ENCODE results near the gene PUM1. TPM values are rescaled to one million over a fixed set of nuclear protein-coding genes. Genes with fewer than 3 reads are reported as not detected.
A peak's percentile ranks its signal among the peaks of the same experiment; 100 is the strongest.

Gene PUM1
- total RNA-seq, 1 experiment from 2014 or later: 43.3 TPM

DNA sequence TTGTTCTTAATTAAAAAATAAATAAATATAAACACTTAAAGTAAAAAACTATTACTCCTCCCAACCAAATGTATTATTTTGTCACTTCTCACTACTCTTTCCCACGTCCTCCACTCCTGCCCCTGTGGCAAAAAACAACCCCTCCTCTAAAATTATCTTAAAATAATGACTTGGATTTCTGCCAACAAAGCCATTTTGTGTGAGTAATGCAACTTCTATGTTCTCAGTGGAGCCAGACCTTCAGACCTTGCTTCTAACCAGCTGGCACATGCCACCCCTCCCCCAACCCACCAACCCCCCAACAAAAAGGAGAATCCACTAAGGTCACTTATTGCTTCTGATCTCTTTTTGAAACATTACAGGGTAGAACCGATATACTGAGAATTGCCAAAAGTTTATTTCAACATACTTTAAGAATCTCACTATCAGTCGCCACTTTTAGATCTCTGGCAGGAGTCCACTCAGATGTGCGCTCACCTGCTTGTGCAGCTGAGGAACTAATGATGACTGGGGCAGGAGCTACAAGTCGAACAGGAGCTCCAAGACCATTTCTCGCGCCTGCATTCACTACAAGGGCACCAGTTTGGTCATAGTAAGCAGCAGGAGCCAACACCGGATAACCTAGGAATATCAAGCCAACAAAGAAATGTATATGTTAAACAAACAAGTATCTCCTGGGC, 98.7 kb downstream of the PUM1 start:
- H3K9ac ChIP-seq (ENCODE audit: low read length): no peak overlapping the region
- ChIA-PET POLR2A (ENCODE audit: unreplicated experiment) (no interaction called here), CTCF (no interaction called here)
- H3K79me2 ChIP-seq (ENCODE audit: low read length): peaks cover 43% of the 10 kb centered on the region
- no peak overlapping the region for H3K4me3 ChIP-seq (ENCODE audit: low read length)
- no peaks in the 10 kb centered on the region for H3F3A ChIP-seq (ENCODE audit: low read length, unreplicated experiment)
- no TSS peak for BruUV-seq (replicated peaks)
- H3K4me2 ChIP-seq (ENCODE audit: low read length): no peak overlapping the region
- H3K27me3 ChIP-seq (ENCODE audit: low read length): no peaks in the 10 kb centered on the region
- H3K36me3 ChIP-seq (ENCODE audit: low read depth, low read length): peaks cover 81% of the 10 kb centered on the region
- TF ChIP-seq EZH2 (IDR thresholded peaks at IDR 0.05; ENCODE audit: low read length, unreplicated experiment) (no peak), EZH2phosphoT487 (IDR thresholded peaks at IDR 0.05; ENCODE audit: borderline replicate concordance, low read length) (no peak)
- TF ChIP-seq, protein P1, sequence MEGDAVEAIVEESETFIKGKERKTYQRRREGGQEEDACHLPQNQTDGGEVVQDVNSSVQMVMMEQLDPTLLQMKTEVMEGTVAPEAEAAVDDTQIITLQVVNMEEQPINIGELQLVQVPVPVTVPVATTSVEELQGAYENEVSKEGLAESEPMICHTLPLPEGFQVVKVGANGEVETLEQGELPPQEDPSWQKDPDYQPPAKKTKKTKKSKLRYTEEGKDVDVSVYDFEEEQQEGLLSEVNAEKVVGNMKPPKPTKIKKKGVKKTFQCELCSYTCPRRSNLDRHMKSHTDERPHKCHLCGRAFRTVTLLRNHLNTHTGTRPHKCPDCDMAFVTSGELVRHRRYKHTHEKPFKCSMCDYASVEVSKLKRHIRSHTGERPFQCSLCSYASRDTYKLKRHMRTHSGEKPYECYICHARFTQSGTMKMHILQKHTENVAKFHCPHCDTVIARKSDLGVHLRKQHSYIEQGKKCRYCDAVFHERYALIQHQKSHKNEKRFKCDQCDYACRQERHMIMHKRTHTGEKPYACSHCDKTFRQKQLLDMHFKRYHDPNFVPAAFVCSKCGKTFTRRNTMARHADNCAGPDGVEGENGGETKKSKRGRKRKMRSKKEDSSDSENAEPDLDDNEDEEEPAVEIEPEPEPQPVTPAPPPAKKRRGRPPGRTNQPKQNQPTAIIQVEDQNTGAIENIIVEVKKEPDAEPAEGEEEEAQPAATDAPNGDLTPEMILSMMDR (conservative IDR thresholded peaks at IDR 0.05; ENCODE audit: low read depth, low read length): no peak
- DNase-seq: peak; percentile 38
- no peak overlapping the region for H2AFZ ChIP-seq (ENCODE audit: low read length)
- H4K20me1 ChIP-seq (ENCODE audit: low read length): peaks cover 12% of the 10 kb centered on the region; the same call in 1 of the 2 replicates
- H3K4me1 ChIP-seq (ENCODE audit: insufficient read depth, low read length): peaks cover 12% of the 10 kb centered on the region
- H3K27ac ChIP-seq (ENCODE audit: low read length): no peak overlapping the region
- intact Hi-C loops (cut with micrococcal nuclease): no loop called here
- ATAC-seq: no peak
- H3K9me3 ChIP-seq (ENCODE audit: low read length): no peaks in the 10 kb centered on the region
- no peaks in the 10 kb centered on the region for H3K9me2 ChIP-seq (replicated peaks; ENCODE audit: low read length)

DNA sequence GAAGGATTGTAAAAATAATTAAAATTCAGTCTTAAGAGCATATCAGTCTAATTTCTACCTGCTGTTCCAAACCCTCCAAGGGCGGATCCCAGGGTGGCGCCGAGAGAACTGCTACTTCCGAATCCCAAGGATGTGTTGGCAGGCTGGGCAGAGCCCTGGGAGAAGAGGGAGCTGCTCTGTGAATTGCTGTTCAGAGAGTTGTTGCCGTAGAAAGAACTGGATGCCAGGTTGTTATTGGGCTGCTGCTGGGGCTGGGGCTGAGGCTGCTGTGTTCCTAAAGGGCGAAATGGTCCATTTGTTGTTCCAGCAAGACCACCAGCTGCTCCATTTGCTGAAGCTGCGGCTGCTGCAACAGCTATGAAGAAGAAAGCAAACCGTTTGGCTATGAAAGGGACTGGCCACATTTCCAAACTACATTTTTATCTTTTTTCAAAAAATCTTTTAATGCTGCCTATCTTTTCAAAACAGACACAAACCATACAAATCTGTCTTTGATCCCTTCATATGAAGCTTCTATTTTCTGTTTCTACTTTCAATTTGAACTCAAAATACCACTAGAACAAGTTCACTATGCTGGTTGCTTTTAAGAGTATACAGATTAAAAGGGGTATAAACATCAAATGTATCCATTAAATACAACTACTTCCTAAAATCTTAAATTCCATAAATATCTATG, 99.5 kb downstream of the PUM1 start:
- ChIA-PET CTCF (no interaction called here), POLR2A (ENCODE audit: unreplicated experiment) (no interaction called here)
- TF ChIP-seq, protein P1 (conservative IDR thresholded peaks at IDR 0.05; ENCODE audit: low read depth, low read length): no peak
- no peak for TF ChIP-seq EZH2 (IDR thresholded peaks at IDR 0.05; ENCODE audit: low read length, unreplicated experiment)
- no peak for TF ChIP-seq EZH2phosphoT487 (IDR thresholded peaks at IDR 0.05; ENCODE audit: borderline replicate concordance, low read length)
- peaks cover 12% of the 10 kb centered on the region for H3K4me1 ChIP-seq (ENCODE audit: insufficient read depth, low read length)
- ATAC-seq: no peak
- DNase-seq: no peak
- H3K4me2 ChIP-seq (ENCODE audit: low read length): no peak overlapping the region
- no peak overlapping the region for H2AFZ ChIP-seq (ENCODE audit: low read length)
- H3K4me3 ChIP-seq (ENCODE audit: low read length): no peak overlapping the region
- intact Hi-C loops (cut with micrococcal nuclease): no loop called here
- H3K27ac ChIP-seq (ENCODE audit: low read length): no peak overlapping the region
- peaks cover 77% of the 10 kb centered on the region for H3K36me3 ChIP-seq (ENCODE audit: low read depth, low read length)
- no peaks in the 10 kb centered on the region for H3K9me3 ChIP-seq (ENCODE audit: low read length)
- no peaks in the 10 kb centered on the region for H3K27me3 ChIP-seq (ENCODE audit: low read length)
- peaks cover 36% of the 10 kb centered on the region for H3K79me2 ChIP-seq (ENCODE audit: low read length)
- no TSS peak for BruUV-seq (replicated peaks)
- H3K9ac ChIP-seq (ENCODE audit: low read length): no peak overlapping the region
- no peaks in the 10 kb centered on the region for H3K9me2 ChIP-seq (replicated peaks; ENCODE audit: low read length)
- no peaks in the 10 kb centered on the region for H3F3A ChIP-seq (ENCODE audit: low read length, unreplicated experiment)
- peaks cover 12% of the 10 kb centered on the region; the same call in 1 of the 2 replicates for H4K20me1 ChIP-seq (ENCODE audit: low read length)

DNA sequence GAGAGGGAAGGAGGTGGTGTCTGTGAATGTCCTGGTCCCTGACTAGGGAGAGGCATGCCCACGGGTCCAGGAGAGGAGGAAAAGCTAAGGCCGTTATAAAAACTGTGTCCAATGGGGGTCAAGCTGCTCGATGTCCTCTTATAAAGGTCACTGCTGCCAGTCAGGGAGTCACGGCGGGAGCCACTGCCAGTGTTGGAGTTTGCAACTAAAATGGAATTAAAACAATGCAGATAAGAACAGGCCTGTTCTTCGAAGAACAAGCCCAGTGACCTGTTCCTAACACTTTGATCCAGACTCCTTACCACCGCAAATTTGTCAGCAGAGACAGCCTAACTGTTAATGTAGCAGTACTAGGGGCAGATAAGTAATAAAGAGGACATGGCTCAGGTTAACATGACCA, 100.8 kb downstream of the PUM1 start:
- CTCF ChIA-PET: no interaction called here
- Histone ChIP-seq H3K36me3 (ENCODE audit: low read depth, low read length) (peaks cover 78% of the 10 kb centered on the region), H3F3A (ENCODE audit: low read length, unreplicated experiment) (no peaks in the 10 kb centered on the region), H3K4me1 (ENCODE audit: insufficient read depth, low read length) (peaks cover 12% of the 10 kb centered on the region), H3K4me3 (ENCODE audit: low read length) (no peak overlapping the region), H3K9me2 (replicated peaks; ENCODE audit: low read length) (no peaks in the 10 kb centered on the region), H3K4me2 (ENCODE audit: low read length) (no peak overlapping the region), H4K20me1 (ENCODE audit: low read length) (peaks cover 19% of the 10 kb centered on the region; the same call in 1 of the 2 replicates), H3K27ac (ENCODE audit: low read length) (no peak overlapping the region), H3K9ac (ENCODE audit: low read length) (no peak overlapping the region), H3K79me2 (ENCODE audit: low read length) (peaks cover 30% of the 10 kb centered on the region; the same call in 1 of the 2 replicates), H3K9me3 (ENCODE audit: low read length) (no peaks in the 10 kb centered on the region), H3K27me3 (ENCODE audit: low read length) (no peaks in the 10 kb centered on the region), H2AFZ (ENCODE audit: low read length) (no peak overlapping the region)
- ATAC-seq (no peak), DNase-seq (no peak)
- TF ChIP-seq EZH2phosphoT487 (IDR thresholded peaks at IDR 0.05; ENCODE audit: borderline replicate concordance, low read length) (no peak), EZH2 (IDR thresholded peaks at IDR 0.05; ENCODE audit: low read length, unreplicated experiment) (no peak)
- TF ChIP-seq, protein P1 (conservative IDR thresholded peaks at IDR 0.05; ENCODE audit: low read depth, low read length): no peak
- BruUV-seq (replicated peaks): no TSS peak
- POLR2A ChIA-PET (ENCODE audit: unreplicated experiment): no interaction called here
- intact Hi-C loops (cut with micrococcal nuclease): no loop called here
